ENCODE data around the gene PLN.

DNA sequence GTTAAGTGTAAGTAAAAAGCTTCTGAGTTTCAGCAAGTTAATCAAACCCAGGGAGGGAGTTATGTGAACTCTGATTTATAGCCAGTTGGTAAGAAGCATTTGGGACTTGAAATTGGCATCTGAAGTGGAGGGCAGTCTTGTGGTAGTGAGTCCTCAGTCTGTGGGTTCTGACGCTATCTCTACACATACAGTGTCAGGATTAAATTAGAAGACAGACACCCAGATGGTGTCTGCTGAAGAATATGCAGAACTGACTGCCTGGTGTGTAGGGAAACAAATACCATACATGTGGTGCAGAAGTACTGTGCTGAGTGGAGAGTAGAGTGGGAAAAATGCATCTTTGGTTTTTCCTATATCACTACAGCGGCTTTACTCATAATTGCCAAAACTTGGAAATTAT lies 43.5 kb upstream of the PLN start:
- TF ChIP-seq, protein P1, sequence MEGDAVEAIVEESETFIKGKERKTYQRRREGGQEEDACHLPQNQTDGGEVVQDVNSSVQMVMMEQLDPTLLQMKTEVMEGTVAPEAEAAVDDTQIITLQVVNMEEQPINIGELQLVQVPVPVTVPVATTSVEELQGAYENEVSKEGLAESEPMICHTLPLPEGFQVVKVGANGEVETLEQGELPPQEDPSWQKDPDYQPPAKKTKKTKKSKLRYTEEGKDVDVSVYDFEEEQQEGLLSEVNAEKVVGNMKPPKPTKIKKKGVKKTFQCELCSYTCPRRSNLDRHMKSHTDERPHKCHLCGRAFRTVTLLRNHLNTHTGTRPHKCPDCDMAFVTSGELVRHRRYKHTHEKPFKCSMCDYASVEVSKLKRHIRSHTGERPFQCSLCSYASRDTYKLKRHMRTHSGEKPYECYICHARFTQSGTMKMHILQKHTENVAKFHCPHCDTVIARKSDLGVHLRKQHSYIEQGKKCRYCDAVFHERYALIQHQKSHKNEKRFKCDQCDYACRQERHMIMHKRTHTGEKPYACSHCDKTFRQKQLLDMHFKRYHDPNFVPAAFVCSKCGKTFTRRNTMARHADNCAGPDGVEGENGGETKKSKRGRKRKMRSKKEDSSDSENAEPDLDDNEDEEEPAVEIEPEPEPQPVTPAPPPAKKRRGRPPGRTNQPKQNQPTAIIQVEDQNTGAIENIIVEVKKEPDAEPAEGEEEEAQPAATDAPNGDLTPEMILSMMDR (IDR thresholded peaks at IDR 0.05), result no peak
- no peak for TF ChIP-seq ZFX (IDR thresholded peaks at IDR 0.05; ENCODE audit: borderline replicate concordance)
